Body of pancreas (tissue), 4 donors: Measurements from ENCODE around the gene ACTR10.

Experiments used
- POLR2A ChIP-seq, 3 donors: fragments of 450-650 bp; IDR thresholded peaks; one replicate each; pipeline ENCODE4 v1.6.1; 2016; ENCODE audit warnings: antibody characterized with exemption in 3 of 3, mild to moderate bottlenecking in 2 of 3
- TF ChIP-seq, protein P1 (sequence below), 7 experiments: fragments of 450-650 bp in 4 of 7; fragments of 200-600 bp in 3 of 7; sonication (generic) in 3 of 7; IDR thresholded peaks; one replicate each; pipeline ENCODE4 v1.5.1; 2016 to 2019; ENCODE audit warnings: antibody characterized with exemption in 7 of 7

DNA sequence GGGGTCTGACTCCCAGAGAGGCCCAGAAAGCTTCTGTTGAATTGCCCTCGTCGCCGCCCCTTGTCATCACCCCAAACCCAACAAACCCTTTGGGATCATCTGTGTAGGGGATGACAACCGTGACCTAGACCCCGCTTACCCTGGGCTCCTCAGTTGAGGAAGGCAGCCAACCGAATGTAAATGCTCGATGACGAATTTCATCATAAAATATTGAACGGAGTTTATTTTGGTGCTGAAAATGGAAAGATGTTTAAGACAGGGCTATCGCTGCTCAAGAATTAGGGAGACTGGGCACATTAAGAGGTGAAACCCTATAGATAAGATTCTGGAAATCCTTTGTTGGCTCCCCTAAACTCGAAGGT is 512 bp downstream of the ACTR10 start:
- no peak for TF ChIP-seq POLR2A (IDR thresholded peaks at IDR 0.05)
- TF ChIP-seq, protein P1, sequence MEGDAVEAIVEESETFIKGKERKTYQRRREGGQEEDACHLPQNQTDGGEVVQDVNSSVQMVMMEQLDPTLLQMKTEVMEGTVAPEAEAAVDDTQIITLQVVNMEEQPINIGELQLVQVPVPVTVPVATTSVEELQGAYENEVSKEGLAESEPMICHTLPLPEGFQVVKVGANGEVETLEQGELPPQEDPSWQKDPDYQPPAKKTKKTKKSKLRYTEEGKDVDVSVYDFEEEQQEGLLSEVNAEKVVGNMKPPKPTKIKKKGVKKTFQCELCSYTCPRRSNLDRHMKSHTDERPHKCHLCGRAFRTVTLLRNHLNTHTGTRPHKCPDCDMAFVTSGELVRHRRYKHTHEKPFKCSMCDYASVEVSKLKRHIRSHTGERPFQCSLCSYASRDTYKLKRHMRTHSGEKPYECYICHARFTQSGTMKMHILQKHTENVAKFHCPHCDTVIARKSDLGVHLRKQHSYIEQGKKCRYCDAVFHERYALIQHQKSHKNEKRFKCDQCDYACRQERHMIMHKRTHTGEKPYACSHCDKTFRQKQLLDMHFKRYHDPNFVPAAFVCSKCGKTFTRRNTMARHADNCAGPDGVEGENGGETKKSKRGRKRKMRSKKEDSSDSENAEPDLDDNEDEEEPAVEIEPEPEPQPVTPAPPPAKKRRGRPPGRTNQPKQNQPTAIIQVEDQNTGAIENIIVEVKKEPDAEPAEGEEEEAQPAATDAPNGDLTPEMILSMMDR (IDR thresholded peaks at IDR 0.05): no peak
